ENCODE results near the gene PHACTR1.

Gene PHACTR1

GRCh38 chr6:13172291-13172690, 455.7 kb downstream of the PHACTR1 start:
- no peak for DNase-seq

- no peak for DNase-seq
Observed at GRCh38 chr6:13175087-13175486, 458.5 kb downstream of the PHACTR1 start.

DNA sequence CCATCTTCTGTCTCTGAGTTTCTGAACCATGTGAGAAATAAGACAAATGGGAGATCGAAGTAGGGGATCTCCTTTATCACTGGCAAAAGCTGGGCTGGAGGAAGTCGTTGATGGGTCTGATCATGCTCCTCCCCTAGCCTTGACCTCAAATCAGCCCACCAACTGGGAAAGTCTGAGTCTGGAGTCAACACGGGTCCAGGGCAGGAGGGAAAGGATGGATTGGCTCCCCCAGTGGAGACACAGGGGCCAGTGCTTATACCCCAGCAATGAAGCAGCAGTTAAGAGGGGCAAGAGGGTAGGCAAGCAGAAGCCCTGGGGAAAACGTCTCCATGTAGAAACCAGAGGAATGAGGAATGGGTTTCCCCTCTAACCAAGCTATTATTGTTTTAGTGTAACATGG, 459.2 kb downstream of the PHACTR1 start:
- DNase-seq, result no peak

- DNase-seq, result no peak
Observed at GRCh38 chr6:13177664-13178063, 461.1 kb downstream of the PHACTR1 start.

DNA sequence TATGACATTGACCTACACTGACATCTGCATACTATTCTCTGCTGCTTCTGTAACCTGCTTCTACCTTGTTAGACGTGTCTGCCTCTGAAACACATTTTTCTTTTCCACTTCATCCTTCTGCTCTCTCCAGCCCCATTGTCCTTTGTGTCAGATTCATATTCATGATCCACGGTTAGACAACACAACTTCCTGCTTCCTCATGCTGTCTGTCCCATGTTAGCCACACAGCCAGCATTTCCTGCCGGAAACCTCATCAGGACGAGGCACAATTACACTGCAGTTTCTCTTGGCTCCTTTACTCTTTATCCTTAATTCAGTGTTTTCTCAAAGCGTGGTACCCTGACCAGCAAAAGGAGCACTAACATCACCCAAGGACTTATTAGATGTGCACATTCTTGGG, 461.5 kb downstream of the PHACTR1 start:
- DNase-seq, result no peak

- no peak for DNase-seq
Observed at GRCh38 chr6:13180538-13180937, 464.0 kb downstream of the PHACTR1 start.

DNA sequence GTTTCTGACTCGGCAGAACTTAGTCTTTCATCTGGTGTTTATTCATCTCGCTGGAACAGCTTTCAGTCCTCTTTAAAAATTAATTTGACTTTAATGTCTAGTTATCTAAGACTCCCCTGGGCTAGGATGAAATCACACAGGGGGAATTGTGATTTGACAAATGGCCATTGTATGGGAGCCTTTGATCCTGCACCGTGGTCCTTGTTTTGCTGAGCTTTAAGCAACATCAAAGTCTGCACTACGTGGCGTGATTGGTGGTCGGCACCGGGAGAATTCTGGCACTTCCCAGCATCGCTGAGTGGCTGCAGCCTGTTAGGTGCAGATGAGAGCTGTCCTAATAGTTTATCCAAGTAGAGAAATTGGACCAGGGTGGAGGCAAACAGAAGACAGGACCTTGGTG, 464.8 kb downstream of the PHACTR1 start:
- DNase-seq, result no peak

- DNase-seq, result no peak
Observed at GRCh38 chr6:13183415-13184088, 467.0 kb downstream of the PHACTR1 start.

DNA sequence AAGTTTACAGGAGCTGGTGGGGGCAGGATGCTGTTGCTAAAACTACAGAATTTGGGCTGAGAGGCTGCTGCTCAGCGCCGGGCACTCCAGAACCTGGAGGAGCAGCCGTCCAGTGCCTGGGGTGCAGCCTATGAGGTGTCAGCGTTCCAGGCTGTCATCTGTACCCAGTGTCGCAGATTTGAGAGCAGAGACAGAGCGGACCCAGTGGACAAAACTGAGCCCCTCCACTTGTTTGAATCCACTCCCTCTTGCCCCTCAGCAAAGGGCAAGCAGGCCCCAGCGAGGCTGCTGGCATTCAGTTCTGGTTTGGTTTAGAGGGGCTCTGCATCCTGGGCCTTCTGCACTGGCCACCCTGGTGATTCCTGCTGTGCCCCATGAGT, 467.5 kb downstream of the PHACTR1 start:
- no peak for DNase-seq

GRCh38 chr6:13184547-13184946, 468.0 kb downstream of the PHACTR1 start:
- DNase-seq, result no peak

DNA sequence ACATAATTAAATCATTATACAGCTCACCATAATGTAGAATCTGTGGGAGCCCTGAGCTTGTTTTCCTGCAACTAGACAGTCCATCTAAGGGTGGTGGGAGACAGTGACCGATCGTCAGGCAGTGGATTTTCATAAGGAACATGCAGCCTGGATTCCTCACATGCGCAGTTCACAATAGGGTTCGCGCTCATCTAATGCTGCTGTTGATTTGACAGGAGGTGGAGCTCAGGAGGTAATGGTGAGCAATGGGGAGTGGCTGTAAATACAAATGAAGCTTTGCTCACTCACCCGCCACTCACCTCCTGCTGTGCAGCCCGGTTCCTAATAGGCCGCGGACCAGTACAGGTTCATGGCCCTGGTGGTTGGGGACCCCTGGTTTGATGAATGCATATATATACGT, 470.3 kb downstream of the PHACTR1 start:
- no peak for DNase-seq

- DNase-seq, result no peak
Observed at GRCh38 chr6:13187692-13188091, 471.1 kb downstream of the PHACTR1 start.

- DNase-seq, result no peak
Observed at GRCh38 chr6:13188306-13188705, 471.7 kb downstream of the PHACTR1 start.

DNA sequence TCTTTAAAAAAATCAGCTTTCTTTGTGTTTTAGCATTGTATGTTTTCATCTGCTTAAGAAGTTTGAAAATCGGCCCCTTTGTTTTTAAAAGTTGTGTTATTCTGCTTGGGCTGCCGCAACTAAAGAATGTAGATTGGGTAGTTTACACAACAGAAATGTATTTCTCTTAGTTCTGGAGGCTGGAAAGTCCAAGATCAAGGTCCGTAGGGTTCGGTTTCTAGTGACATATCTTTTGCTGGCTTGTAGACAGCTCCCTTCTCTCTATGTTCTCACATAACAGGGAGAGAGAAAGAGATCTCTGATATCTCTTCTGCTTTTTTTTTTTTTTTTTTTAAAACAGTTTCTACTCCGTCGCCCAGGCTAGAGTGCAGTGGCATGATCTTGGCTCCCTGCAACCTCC, 473.1 kb downstream of the PHACTR1 start:
- DNase-seq, result no peak

DNA sequence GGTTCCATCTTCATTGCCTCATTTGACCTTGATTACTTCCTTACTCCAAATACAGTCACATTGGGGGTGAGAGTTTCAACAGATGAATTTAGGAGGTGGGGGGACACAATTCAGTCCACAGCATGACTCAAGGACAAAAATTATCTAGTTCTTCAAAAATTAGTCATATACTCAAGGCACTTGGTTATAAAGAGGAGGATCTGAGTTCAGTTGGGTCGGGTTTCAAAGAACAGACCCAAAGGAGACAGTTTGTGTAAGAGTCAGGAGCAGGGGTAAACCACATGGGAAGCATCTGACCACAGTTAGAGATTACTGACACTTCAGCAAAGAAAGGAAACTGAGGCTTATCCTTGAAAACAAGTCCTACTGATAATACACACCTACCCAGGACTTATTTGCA, 473.8 kb downstream of the PHACTR1 start:
- DNase-seq, result no peak

DNA sequence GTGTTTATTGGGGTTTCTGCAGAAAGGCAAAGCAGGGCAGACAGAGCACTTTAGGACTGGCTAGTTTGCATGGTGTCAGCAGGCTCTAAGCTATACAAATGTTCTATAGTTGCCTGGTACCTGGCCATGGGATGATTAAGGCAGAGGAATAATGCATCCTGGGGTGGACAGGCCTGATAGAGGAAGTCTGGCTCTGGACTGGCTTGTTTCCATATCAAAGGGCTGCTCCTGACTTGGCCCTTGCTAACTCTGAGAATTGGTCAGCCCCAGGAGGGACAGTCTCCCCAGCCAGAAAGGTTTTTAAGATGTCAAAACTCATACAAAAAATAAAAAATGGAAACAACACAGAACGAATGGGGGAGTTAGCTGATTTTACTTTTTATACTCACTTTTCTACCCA, 474.9 kb downstream of the PHACTR1 start:
- no peak for DNase-seq

DNA sequence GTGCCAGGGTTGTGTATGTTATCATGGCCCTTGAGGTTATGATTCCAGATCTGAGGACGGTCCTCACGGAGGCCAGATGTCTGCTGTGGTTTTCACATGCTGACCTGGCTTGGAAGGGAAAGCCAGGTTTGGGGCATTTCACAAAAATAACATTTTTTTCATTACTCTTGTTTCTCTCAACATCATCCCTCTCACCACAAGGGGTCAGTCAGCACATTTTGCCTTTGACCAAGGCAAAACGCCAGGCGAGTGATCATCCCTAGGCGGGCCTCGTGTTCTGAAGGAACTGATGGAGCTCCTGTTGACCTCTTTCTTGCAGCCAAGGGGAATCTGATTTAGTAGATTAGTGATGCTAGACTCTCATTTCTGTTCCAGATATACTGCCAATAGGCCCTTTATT, 478.3 kb downstream of the PHACTR1 start:
- DNase-seq, result peak; percentile 9

DNA sequence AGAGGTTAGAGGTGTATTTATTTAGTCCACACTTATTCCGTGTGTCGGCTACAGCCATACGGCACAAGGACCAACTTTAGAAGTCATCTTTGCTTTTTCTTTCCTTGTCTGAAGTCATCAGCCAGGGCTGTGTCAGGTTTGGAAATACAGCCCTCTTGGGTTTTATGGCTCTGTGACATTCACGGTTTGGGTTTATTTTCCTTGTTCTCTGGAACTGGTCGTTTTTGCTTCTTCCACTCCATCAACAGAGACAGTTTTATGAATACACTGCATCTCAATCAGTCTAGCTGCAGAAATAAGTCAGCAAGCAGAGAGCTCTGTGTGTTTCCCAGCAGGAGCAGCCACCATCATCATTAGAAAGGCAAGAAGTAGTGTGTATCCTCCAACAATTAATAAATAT, 479.2 kb downstream of the PHACTR1 start:
- DNase-seq, result no peak

- no peak for DNase-seq
Observed at GRCh38 chr6:13198168-13198567, 481.6 kb downstream of the PHACTR1 start.

DNA sequence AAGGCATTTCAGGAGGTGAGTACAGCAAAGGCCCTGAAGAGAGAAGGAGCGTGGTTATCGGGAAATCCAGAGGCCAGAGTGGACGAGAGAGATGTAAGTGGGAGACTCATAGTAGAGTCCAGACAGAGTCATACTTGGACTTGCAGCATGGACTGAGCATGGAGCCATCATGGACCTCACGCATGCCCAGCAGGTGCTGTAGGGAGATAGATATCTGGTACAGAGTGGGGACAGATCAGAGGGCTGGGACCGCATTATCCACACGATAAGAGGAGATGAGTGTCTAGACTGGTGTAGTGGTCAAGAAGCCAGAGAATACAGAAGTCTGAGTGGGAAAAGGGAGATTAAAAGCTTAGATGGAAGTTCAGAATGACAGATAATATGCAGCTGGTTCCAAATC, 484.8 kb downstream of the PHACTR1 start:
- DNase-seq, result no peak

DNA sequence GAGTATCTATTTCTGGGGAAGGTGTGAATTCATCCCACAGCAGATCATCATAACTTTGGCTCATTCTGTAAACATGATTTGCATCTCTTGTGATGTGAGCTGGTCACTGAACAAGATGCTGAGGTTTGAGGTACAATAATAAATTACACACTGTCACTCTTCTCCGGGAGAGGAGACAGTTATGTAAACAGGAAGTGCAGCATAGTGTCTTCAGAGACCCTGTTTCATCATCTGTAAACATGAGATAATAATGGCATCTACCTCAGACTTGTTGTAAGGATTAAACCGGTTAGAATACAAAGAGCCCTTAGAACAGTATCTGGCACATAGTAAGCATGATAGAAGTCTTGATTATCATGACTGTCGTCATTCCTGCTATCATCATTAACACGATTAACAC, 486.6 kb downstream of the PHACTR1 start:
- DNase-seq, result no peak

DNA sequence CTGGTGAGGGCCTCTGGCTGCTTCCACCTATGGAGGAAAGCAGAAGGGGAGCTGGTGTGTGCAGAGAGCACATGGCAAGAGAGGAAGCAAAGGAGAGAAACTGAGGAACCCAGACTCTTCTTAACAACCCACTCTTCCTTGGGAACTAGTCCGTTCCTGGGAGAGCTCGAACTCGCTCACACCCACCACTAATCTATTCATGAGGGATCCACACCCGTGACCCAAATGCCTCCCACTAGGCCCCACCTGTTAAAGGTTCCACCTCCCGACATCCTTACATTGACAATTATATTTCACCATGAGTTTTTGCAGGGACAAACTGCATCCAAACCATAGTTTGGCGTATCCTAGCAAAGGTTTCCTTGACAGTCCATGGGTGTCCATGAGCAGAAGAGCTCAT, 488.5 kb downstream of the PHACTR1 start:
- no peak for DNase-seq

DNA sequence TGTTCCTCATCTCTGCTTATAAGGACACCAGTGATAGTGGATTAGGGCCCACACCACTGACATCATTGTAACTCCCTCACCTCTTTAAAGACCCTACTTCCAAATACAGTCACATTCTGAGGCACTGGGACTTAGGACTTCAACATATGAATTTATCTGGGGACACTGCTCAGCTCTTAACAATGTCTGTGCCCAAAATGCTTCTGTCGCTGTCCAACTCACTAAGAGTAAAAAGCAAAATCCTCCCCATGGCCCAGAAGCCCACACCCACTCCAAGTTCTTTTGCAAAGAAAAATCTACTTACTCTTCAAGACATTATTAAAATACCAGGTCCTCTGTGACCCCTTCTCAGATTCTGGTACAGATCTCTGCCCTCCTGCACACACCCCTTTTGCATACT, 495.5 kb downstream of the PHACTR1 start:
- no peak for DNase-seq

DNA sequence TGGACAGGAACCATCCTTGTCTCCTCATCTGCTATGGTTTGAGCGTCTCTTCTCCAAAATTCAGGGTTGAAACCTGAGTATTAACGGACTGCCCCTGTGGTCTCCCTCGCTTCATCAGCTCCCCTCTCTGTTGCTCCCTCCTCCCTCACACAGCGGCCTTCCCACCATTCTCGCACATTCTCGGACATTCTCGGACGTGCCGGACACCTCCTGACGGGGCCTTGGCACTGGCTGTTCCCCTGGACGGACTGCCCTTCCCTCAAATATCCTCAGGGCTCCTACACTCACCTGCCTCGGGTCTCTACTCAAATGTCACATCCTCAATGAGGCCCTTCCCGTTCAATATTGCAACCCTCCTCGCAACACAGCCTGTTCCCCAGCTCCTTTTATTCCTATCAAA, 496.0 kb downstream of the PHACTR1 start:
- DNase-seq, result no peak

GRCh38 chr6:13215390-13215789, 498.8 kb downstream of the PHACTR1 start:
- DNase-seq, result no peak
